Progenitor cell of endocrine pancreas (in vitro differentiated cells): ENCODE data around the gene CLASRP. TPM values are rescaled to one million over a fixed set of nuclear protein-coding genes. Genes with fewer than 3 reads are reported as not detected.
A peak's percentile ranks its signal among the peaks of the same experiment; 100 is the strongest.

Experiments
- DNase-seq: peaks from one replicate; pipeline ENCODE4 v3.0.0; 2021; ENCODE audit warnings: low spot score; ENCODE audit not compliant: unreplicated experiment
- H3K27ac Mint-ChIP-seq: 2 replicates; pipeline ENCODE4 v1.8.0; 2021; ENCODE audit warnings: mild to moderate bottlenecking, moderate library complexity, mixed read lengths
- H3K27me3 Mint-ChIP-seq: 2 replicates; pipeline ENCODE4 v1.8.0; 2021; ENCODE audit warnings: mixed read lengths
- H3K36me3 Mint-ChIP-seq: 2 replicates; pipeline ENCODE4 v1.8.0; 2022; ENCODE audit warnings: mixed read lengths; ENCODE audit not compliant: insufficient read depth
- H3K4me1 Mint-ChIP-seq: 2 replicates; pipeline ENCODE4 v1.8.0; 2021; ENCODE audit warnings: low read depth, mixed read lengths
- H3K4me3 Mint-ChIP-seq: 2 replicates; pipeline ENCODE4 v1.8.0; 2021; ENCODE audit warnings: low read depth, mild to moderate bottlenecking, moderate library complexity, mixed read lengths
- H3K9me3 Mint-ChIP-seq: 2 replicates; pipeline ENCODE4 v1.8.0; 2021; ENCODE audit warnings: low read depth, mixed read lengths
- CTCF ChIP-seq: fragments of 200-600 bp; sonication (generic); IDR thresholded peaks from one replicate; pipeline ENCODE4 v1.5.0; 2021; ENCODE audit warnings: antibody characterized with exemption, mild to moderate bottlenecking; ENCODE audit not compliant: unreplicated experiment
- total RNA-seq: library from RNA; stranded (reverse); gene quantifications from 2 replicates; pipeline ENCODE4 v1.2.1, GENCODE V29; 2021

CLASRP gene
- total RNA-seq, 1 donor from 2014 or later, result 111 TPM

DNA sequence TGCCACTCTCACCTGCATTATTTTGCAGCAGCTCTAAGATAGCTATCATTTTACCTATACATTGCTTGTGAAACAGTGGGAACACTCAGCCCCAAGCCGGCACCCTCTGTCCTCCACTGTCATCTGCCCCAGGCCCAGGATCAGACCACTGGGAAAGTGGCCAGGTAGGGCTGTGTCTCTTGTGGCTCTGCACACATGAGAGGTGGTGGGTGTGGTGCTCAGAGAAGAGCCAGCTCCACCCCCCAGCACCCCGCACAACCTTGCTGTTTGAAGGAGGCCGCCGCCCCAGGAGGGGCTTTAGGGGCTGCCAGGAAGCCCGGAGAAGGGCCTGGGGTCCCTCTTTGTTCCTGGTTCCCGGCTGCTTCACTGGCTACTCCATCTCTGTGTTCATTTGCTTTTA, 80.7 kb downstream of the CLASRP start:
- peak overlapping the region; percentile 59 for H3K27ac Mint-ChIP-seq
- no peaks in the 10 kb centered on the region for H3K36me3 Mint-ChIP-seq
- no peak for DNase-seq
- H3K27me3 Mint-ChIP-seq, result no peaks in the 10 kb centered on the region
- no peak for TF ChIP-seq CTCF
- no peaks in the 10 kb centered on the region for H3K9me3 Mint-ChIP-seq
- peaks cover 9% of the 10 kb centered on the region for H3K4me1 Mint-ChIP-seq
- no peak overlapping the region for H3K4me3 Mint-ChIP-seq

Other genes with a start within 250 kb of the CLASRP start
- gene BCAM, start 229.9 kb upstream of the CLASRP start, total RNA-seq, result 197 and 211 TPM in 2 replicates
- 201 and 203 TPM in 2 replicates for gene NECTIN2, start 192.7 kb upstream of the CLASRP start, total RNA-seq
- gene TOMM40, start 147.8 kb upstream of the CLASRP start, total RNA-seq, result 63.0 and 67.1 TPM in 2 replicates
- 198 and 233 TPM in 2 replicates for gene APOE, start 133.2 kb upstream of the CLASRP start, total RNA-seq
- gene APOC1, start 124.4 kb upstream of the CLASRP start, total RNA-seq, result 85.5 and 89.4 TPM in 2 replicates
- gene APOC4, start 96.8 kb upstream of the CLASRP start, total RNA-seq, result not detected in 2 replicates
- not detected in 2 replicates for gene APOC2, start 93.0 kb upstream of the CLASRP start, total RNA-seq
- 95.5 and 98.8 TPM in 2 replicates for gene CLPTM1, start 83.7 kb upstream of the CLASRP start, total RNA-seq
- 6.2 and 6.8 TPM in 2 replicates for gene RELB, start 37.6 kb upstream of the CLASRP start, total RNA-seq
- gene ZNF296, start 37.4 kb downstream of the CLASRP start, total RNA-seq, result 1.1 and 1.3 TPM in 2 replicates
- 29.8 and 39.4 TPM in 2 replicates for gene GEMIN7, start 40.2 kb downstream of the CLASRP start, total RNA-seq
- 44.8 and 45.8 TPM in 2 replicates for gene PPP1R37, start 54.1 kb downstream of the CLASRP start, total RNA-seq
- gene NKPD1, start 121.9 kb downstream of the CLASRP start, total RNA-seq, result 0.34 and 0.53 TPM in 2 replicates
- gene TRAPPC6A, start 139.2 kb downstream of the CLASRP start, total RNA-seq, result 40.4 and 43.8 TPM in 2 replicates
- 8.7 and 9.1 TPM in 2 replicates for gene BLOC1S3, start 139.7 kb downstream of the CLASRP start, total RNA-seq
- gene EXOC3L2, start 206.4 kb downstream of the CLASRP start, total RNA-seq, result not detected in 2 replicates
- gene MARK4, start 212.2 kb downstream of the CLASRP start, total RNA-seq, result 57.5 and 60.4 TPM in 2 replicates